ENCODE measurements around the gene KIAA1328. TPM values are rescaled to one million over a fixed set of nuclear protein-coding genes. Genes with fewer than 3 reads are reported as not detected.

KIAA1328 gene
- total and polyA plus RNA-seq, 7 donors = 2.1 to 18.9 (median 12.5) TPM

DNA sequence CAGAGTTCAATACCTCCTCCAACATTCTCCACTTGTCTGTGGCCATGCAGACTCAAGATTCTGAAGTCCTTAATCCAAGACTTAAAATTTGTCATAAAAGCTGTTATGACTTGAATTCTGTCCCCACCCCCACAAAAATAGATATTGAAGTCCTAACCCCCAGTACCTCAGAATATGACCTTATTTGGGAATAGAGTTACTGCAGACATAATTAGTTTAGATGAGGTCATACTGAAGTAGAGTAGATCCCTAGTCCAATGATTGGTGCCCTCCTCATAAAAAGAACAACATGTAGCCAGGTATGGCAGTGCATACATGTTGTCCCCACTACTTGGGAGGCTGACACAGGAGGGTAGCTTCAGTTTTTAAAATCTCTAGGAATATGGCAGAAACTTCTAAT, 9.3 kb upstream of the KIAA1328 start:
- Histone ChIP-seq H3K27me3 (no peaks in the 10 kb centered on the region), H3K27ac (no peak overlapping the region), H3K36me3 (peaks cover 0 to 31% (median 4%) of the 10 kb centered on the region in 4 donors), H3K9me3 (no peaks in the 10 kb centered on the region), H3K4me1 (no peaks in the 10 kb centered on the region), H3K4me3 (no peak overlapping the region)
- intact Hi-C loops (cut with DNase I) = no loop called here
- TF ChIP-seq POLR2AphosphoS5 (IDR thresholded peaks at IDR 0.05) = no peak
- no peak for TF ChIP-seq POLR2A (IDR thresholded peaks at IDR 0.05)
- TF ChIP-seq, protein P1, sequence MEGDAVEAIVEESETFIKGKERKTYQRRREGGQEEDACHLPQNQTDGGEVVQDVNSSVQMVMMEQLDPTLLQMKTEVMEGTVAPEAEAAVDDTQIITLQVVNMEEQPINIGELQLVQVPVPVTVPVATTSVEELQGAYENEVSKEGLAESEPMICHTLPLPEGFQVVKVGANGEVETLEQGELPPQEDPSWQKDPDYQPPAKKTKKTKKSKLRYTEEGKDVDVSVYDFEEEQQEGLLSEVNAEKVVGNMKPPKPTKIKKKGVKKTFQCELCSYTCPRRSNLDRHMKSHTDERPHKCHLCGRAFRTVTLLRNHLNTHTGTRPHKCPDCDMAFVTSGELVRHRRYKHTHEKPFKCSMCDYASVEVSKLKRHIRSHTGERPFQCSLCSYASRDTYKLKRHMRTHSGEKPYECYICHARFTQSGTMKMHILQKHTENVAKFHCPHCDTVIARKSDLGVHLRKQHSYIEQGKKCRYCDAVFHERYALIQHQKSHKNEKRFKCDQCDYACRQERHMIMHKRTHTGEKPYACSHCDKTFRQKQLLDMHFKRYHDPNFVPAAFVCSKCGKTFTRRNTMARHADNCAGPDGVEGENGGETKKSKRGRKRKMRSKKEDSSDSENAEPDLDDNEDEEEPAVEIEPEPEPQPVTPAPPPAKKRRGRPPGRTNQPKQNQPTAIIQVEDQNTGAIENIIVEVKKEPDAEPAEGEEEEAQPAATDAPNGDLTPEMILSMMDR (IDR thresholded peaks at IDR 0.05) = no peak
- no peak for TF ChIP-seq EP300 (IDR thresholded peaks at IDR 0.05)
- DNase-seq = no peak

DNA sequence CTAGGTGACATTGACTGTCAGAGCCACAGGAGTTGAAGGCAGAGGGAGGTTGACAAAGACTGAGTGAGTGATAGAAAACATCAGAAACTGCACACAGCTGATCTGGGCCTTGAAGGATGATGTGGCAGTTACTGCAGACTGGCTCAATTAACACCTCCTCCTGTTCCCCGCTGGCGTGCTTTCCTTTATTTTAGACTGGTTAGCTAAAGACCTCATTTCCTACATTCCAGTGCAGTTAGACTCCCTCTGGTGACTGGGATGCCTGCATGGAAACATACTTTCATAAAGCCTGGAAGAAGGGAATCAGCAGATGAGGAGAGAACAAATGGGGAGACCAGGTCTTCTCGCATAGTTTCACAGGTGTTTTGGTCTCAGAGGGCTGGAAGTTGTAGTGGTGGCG, 7.2 kb upstream of the KIAA1328 start:
- no peak for TF ChIP-seq POLR2A (IDR thresholded peaks at IDR 0.05)
- TF ChIP-seq POLR2AphosphoS5 (IDR thresholded peaks at IDR 0.05) = no peak
- TF ChIP-seq EP300 (IDR thresholded peaks at IDR 0.05) = no peak
- Histone ChIP-seq H3K9me3 (no peaks in the 10 kb centered on the region), H3K27ac (no peak overlapping the region), H3K27me3 (no peaks in the 10 kb centered on the region), H3K4me1 (no peaks in the 10 kb centered on the region), H3K36me3 (peaks cover 0 to 20% (median 4%) of the 10 kb centered on the region in 4 donors), H3K4me3 (no peak overlapping the region)
- intact Hi-C loops (cut with DNase I) = no loop called here
- DNase-seq = no peak
- WGBS, 2 donors = 97 to 98% methylated on average over 4 of the region's 4 CpGs

DNA sequence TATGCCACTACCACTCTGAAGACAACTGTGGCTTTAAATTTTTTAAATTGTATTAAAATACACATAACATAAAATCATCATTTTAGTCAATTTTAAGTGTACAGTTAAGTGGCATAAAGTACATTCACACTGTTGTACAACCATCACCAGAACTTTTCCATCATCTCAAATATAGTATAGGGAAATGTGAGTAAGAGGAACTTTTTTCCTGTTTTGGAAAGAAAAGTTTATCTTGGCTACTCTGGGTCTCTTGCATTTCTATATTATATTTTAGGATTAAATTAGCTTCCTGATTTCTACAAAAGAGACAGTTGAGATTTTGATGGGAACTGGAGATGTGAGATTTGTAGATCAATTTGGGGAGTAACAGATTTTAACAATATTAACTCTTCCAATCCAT, 3.4 kb upstream of the KIAA1328 start:
- Histone ChIP-seq H3K4me1 (peaks cover 0 to 20% (median 15%) of the 10 kb centered on the region in 4 donors), H3K27me3 (no peaks in the 10 kb centered on the region), H3K36me3 (no peaks in the 10 kb centered on the region), H3K27ac (no peak overlapping the region), H3K4me3 (no peak overlapping the region), H3K9me3 (no peaks in the 10 kb centered on the region)
- TF ChIP-seq, protein P1 (IDR thresholded peaks at IDR 0.05) = no peak
- TF ChIP-seq POLR2AphosphoS5 (IDR thresholded peaks at IDR 0.05) (no peak), POLR2A (IDR thresholded peaks at IDR 0.05) (no peak), EP300 (IDR thresholded peaks at IDR 0.05) (no peak)
- intact Hi-C loops (cut with DNase I) = no loop called here
- DNase-seq = no peak

DNA sequence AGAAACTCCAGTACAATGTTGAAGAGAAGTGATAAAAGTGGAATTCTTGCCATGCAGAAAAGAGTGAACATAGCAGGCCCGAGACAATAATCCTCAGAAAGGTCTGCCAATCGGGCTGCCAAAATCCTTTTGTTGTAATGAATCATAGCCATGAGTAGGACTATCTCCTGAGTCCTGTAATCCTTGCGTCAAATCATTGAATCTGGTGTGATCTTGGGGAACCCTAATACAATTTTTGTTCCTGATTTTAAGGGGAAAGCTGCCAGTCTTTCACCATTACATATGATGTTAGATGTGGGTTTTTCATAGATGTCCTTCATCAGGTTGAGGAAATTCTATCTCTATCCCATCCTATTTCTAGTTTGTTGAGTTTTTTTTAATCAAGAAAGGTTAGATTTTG, 2.4 kb upstream of the KIAA1328 start:
- WGBS, 2 donors = 95% methylated on average over 3 of the region's 3 CpGs
- Histone ChIP-seq H3K4me1 (peaks cover 0 to 20% (median 15%) of the 10 kb centered on the region in 4 donors), H3K9me3 (no peaks in the 10 kb centered on the region), H3K27me3 (no peaks in the 10 kb centered on the region), H3K27ac (no peak overlapping the region), H3K36me3 (no peaks in the 10 kb centered on the region), H3K4me3 (no peak overlapping the region)
- no peak for DNase-seq
- intact Hi-C loops (cut with DNase I) = no loop called here
- TF ChIP-seq, protein P1 (IDR thresholded peaks at IDR 0.05) = no peak
- no peak for TF ChIP-seq EP300 (IDR thresholded peaks at IDR 0.05)
- no peak for TF ChIP-seq POLR2AphosphoS5 (IDR thresholded peaks at IDR 0.05)
- no peak for TF ChIP-seq POLR2A (IDR thresholded peaks at IDR 0.05)

DNA sequence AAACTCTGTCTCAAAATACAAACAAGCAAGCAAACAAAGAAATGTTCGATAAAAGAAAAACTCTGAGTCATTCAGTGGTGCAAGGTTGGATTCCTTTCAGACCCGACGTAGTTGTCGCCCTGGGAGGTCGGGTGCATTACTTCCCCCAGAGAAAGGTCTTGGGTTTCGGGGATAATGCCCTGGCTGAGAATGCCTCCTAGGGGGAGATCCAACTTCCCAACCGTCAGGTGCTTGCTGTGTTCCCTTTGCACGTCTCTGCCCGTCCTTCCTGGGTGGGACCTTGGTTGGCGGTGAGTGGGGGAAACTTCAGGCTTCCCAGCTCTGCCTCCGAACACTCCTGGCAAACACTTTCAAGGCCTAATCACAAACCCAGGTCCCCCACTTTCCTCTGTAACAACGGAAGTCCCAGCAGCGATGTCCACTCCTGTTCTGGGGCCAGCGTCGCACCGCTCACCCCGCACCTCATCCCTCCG, 734 bp upstream of the KIAA1328 start:
- no peaks in the 10 kb centered on the region for H3K27me3 ChIP-seq
- intact Hi-C loops (cut with DNase I) = no loop called here
- WGBS, 2 donors = 0% methylated on average over 18 of the region's 18 CpGs
- peak overlapping the region; percentile 75 to 89 (median 82) for H3K27ac ChIP-seq
- H3K9me3 ChIP-seq = no peaks in the 10 kb centered on the region
- peaks cover 0 to 20% (median 15%) of the 10 kb centered on the region in 4 donors for H3K4me1 ChIP-seq
- H3K4me3 ChIP-seq = peak overlapping the region; percentile 68 to 76 (median 72)
- no peaks in the 10 kb centered on the region for H3K36me3 ChIP-seq
- DNase-seq = peak; percentile 63
- no peak for TF ChIP-seq POLR2A (IDR thresholded peaks at IDR 0.05)
- TF ChIP-seq POLR2AphosphoS5 (IDR thresholded peaks at IDR 0.05) = no peak
- TF ChIP-seq, protein P1 (IDR thresholded peaks at IDR 0.05) = no peak
- no peak for TF ChIP-seq EP300 (IDR thresholded peaks at IDR 0.05)
